Progenitor cell of endocrine pancreas (in vitro differentiated cells): ENCODE results near the gene MAVS. TPM values are rescaled to one million over a fixed set of nuclear protein-coding genes. Genes with fewer than 3 reads are reported as not detected.
"Not testable (repeated sequence)": the region's sequence is repeated elsewhere in the genome, so short reads cannot be mapped to it uniquely, and the experiment has no call there.

ENCODE experiments used
- DNase-seq: peaks from one replicate; pipeline ENCODE4 v3.0.0; 2021; ENCODE audit warnings: low spot score; ENCODE audit not compliant: unreplicated experiment
- H3K27ac Mint-ChIP-seq: 2 replicates; pipeline ENCODE4 v1.8.0; 2021; ENCODE audit warnings: mild to moderate bottlenecking, moderate library complexity, mixed read lengths
- H3K27me3 Mint-ChIP-seq: 2 replicates; pipeline ENCODE4 v1.8.0; 2021; ENCODE audit warnings: mixed read lengths
- H3K36me3 Mint-ChIP-seq: 2 replicates; pipeline ENCODE4 v1.8.0; 2022; ENCODE audit warnings: mixed read lengths; ENCODE audit not compliant: insufficient read depth
- H3K4me1 Mint-ChIP-seq: 2 replicates; pipeline ENCODE4 v1.8.0; 2021; ENCODE audit warnings: low read depth, mixed read lengths
- H3K4me3 Mint-ChIP-seq: 2 replicates; pipeline ENCODE4 v1.8.0; 2021; ENCODE audit warnings: low read depth, mild to moderate bottlenecking, moderate library complexity, mixed read lengths
- H3K9me3 Mint-ChIP-seq: 2 replicates; pipeline ENCODE4 v1.8.0; 2021; ENCODE audit warnings: low read depth, mixed read lengths
- total RNA-seq: library from RNA; stranded (reverse); gene quantifications from 2 replicates; pipeline ENCODE4 v1.2.1, GENCODE V29; 2021
- TF ChIP-seq, protein P1 (sequence below): fragments of 200-600 bp; sonication (generic); IDR thresholded peaks from one replicate; pipeline ENCODE4 v1.5.0; 2021; ENCODE audit warnings: antibody characterized with exemption, mild to moderate bottlenecking; ENCODE audit not compliant: unreplicated experiment

MAVS gene
- total RNA-seq, 1 donor from 2014 or later, result 43.8 TPM

DNA sequence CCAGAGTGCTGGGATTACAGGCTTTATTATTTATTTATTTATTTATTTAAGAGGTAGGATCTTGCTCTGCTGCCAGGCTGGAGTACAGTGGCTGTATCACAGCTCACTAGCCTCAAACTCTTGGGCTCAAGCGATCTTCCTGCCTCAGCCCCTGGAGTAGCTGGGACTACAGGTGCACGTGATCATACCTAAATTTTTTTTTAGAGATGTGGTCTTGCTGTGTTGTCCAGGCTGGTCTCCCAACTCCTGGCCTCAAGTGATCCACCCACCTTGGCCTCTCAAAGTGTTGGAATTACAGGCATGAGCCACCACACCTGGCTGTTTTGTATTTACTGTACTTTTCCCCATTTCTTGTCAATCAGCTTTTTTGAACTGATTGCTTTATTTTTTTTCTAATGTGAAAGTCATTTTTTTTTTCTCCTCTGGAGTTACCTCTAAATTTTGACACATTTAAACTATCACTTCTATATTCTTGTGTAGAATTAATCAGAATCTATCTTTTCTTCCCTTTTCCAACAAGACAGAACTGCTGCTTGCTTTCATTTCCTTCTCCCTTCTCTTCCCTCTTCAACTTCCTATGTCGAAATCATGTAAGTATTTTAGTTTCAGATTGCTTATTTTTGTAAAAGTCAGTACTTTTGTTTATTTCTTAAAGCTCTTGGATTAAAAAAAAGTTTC is 54.5 kb downstream of the MAVS start:
- no peak overlapping the region for H3K4me3 Mint-ChIP-seq
- H3K27ac Mint-ChIP-seq, result peak overlapping the region; percentile 34
- no peaks in the 10 kb centered on the region for H3K9me3 Mint-ChIP-seq
- DNase-seq, result no peak
- no peaks in the 10 kb centered on the region for H3K36me3 Mint-ChIP-seq
- peaks cover 25% of the 10 kb centered on the region for H3K4me1 Mint-ChIP-seq
- H3K27me3 Mint-ChIP-seq, result no peaks in the 10 kb centered on the region
- TF ChIP-seq, protein P1, sequence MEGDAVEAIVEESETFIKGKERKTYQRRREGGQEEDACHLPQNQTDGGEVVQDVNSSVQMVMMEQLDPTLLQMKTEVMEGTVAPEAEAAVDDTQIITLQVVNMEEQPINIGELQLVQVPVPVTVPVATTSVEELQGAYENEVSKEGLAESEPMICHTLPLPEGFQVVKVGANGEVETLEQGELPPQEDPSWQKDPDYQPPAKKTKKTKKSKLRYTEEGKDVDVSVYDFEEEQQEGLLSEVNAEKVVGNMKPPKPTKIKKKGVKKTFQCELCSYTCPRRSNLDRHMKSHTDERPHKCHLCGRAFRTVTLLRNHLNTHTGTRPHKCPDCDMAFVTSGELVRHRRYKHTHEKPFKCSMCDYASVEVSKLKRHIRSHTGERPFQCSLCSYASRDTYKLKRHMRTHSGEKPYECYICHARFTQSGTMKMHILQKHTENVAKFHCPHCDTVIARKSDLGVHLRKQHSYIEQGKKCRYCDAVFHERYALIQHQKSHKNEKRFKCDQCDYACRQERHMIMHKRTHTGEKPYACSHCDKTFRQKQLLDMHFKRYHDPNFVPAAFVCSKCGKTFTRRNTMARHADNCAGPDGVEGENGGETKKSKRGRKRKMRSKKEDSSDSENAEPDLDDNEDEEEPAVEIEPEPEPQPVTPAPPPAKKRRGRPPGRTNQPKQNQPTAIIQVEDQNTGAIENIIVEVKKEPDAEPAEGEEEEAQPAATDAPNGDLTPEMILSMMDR, result no peak

DNA sequence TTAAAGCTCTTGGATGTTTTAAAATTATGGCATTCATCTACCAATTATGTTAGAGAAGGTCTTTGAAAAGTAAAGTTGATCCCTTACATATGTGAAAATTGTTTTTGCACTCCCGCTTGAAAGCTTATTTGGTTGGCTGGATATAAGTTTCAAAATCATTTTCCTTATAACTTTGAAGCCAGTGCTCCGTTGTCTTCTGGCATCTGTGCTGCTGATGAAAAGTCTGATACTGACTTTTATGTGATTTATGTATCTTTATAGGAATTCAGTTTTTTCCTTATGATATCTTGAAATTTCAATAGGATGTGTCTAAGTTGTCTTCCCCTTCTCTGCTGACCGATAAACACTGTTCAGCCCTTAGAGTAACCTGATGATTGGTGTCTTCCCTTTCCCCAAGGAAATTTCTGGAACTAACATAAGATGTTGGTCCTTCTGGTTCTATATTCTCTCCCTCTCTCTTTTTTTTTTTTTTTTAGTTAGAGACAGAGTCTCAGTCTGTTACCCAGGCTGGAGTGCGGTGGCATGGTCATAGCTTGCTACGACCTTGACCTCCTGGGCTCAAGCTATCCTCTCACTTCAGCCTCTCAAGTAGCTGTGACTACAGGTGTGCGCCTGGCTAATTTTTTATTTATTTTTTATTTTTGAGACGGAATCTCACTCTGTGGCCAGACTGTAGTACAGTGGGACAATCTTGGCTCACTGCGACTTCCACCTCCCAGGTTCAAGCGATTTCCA is 55.2 kb downstream of the MAVS start:
- no peak for DNase-seq
- Mint-ChIP-seq H3K9me3 (no peaks in the 10 kb centered on the region), H3K36me3 (no peaks in the 10 kb centered on the region), H3K4me3 (no peak overlapping the region), H3K4me1 (peaks cover 22% of the 10 kb centered on the region), H3K27me3 (no peaks in the 10 kb centered on the region), H3K27ac (peak overlapping the region; percentile 34)
- TF ChIP-seq, protein P1, result no peak

DNA sequence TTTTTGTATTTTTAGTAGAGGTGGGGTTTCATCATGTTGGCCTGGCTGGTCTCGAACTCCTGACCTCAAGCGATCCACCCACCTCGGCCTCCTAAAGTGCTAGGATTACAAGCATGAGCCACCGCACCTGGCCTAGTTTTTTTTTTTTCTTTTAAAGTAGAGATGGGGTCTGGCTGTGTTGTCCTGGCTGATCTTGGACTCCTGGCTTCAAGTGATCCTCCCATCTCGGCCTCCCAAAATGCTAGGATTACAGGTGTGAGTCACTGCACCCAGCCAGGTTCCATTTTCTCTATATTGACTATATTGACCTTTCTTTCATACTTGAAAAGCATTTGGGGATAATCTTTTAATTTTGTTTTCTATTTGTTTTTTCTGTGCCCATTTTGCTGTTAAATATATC is 55.8 kb downstream of the MAVS start:
- Mint-ChIP-seq H3K4me3 (no peak overlapping the region), H3K27ac (no peak overlapping the region), H3K27me3 (no peaks in the 10 kb centered on the region), H3K9me3 (no peaks in the 10 kb centered on the region), H3K36me3 (no peaks in the 10 kb centered on the region), H3K4me1 (peaks cover 18% of the 10 kb centered on the region)
- DNase-seq, result no peak
- TF ChIP-seq, protein P1, result no peak

DNA sequence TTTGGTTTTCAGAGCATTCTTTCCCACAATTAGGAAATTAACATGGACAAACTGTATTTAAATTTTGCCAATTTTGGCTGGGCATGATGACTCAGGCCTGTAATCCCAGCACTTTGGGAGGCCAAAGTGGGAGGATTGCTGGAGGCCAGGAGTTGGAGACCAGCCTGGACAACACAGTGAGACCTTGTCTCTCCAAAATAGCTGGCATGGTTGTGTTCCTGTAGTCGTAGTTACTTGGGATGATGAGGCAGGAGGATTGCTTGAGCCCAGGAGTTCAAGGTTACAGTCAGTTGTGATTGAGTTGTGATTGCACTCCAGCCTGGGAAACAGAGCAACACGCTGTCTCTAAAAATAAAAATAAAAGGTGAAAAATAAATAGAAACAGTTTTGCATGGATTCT is 57.6 kb downstream of the MAVS start:
- Mint-ChIP-seq H3K36me3 (peaks cover 5% of the 10 kb centered on the region), H3K27me3 (no peaks in the 10 kb centered on the region), H3K9me3 (no peaks in the 10 kb centered on the region), H3K4me3 (no peak overlapping the region), H3K4me1 (peaks cover 15% of the 10 kb centered on the region), H3K27ac (no peak overlapping the region)
- no peak for DNase-seq
- TF ChIP-seq, protein P1, result no peak

DNA sequence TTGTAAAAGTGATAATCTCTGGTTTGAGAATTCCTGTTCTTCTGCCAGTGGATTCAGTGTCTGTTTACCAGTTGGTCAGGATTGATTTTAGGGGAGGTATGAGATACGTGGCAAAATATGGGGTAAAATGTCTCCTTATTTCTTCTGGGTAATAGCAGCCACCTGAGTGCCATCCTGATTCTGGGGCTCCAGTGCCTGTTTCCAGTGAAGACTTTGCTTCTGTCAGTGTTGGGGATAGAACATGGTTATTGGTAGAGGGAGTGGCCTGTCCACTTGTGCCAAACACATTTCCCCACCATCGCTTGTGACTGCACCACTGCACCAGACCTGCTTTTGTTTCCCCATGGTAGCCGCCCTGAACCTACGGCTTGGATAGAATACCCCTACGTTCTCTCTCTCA is 58.2 kb downstream of the MAVS start:
- Mint-ChIP-seq H3K27me3 (no peaks in the 10 kb centered on the region), H3K27ac (peak overlapping the region; percentile 72), H3K4me3 (no peak overlapping the region), H3K36me3 (peaks cover 5% of the 10 kb centered on the region), H3K4me1 (peaks cover 14% of the 10 kb centered on the region), H3K9me3 (no peaks in the 10 kb centered on the region)
- no peak for DNase-seq
- TF ChIP-seq, protein P1, result no peak

DNA sequence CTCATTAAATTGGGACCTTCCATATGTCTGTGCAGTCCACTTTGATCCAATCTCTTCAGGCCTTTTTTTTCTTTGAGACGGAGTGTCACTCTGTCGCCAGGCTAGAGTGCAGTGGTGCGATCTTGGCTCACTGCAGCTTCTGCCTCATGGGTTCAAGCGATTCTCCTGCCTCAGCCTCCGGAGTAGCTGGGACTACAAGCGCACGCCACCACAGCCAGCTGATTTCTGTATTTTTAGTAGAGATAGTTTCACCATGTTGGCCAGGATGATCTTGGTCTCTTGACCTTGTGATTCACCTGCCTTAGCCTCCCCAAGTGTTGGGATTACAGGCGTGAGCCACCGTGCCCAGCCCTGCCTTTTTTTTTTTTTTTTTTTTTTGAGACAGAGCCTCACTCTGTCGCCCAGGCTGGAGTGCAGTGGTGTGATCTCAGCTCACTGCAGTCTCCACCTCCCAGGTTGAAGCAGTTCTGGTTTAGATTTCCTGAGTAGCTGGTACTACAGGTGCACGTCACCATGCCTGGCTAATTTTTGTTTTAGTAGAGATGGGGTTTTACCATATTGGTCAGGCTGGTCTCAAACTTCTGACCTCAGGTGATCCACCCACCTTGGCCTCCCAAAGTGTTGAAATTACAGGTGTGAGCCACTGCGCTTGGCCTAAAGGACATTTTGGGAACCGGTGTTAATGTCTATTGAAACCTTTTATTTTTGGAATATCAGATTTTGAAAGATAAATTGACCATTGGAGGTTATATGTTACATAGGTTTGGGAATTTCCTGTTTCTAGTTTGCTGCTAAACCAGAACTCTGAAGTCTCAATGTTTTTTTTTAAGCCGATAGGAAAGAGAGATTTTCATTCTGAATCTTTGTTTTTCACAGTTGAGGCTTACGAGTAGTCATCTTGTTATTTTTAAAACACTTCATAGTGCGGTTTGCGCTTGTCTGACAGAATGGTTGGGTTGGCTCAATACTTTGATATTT is 60.4 kb downstream of the MAVS start:
- H3K36me3 Mint-ChIP-seq, result peaks cover 15% of the 10 kb centered on the region
- not testable (repeated sequence) for H3K27me3 Mint-ChIP-seq, H3K4me3 Mint-ChIP-seq

More for the DNA sequence above, 60.4 kb downstream of the MAVS start:
- DNase-seq, H3K9me3 Mint-ChIP-seq, H3K4me1 Mint-ChIP-seq: not testable (repeated sequence)
- peak overlapping the region; percentile 35 for H3K27ac Mint-ChIP-seq
